HepG2 (cell line): ENCODE measurements around the gene PFN4. TPM values are rescaled to one million over a fixed set of nuclear protein-coding genes. Genes with fewer than 3 reads are reported as not detected.
A peak's percentile ranks its signal among the peaks of the same experiment; 100 is the strongest.

Experiments used
- ARID4A ChIP-seq: sonication (generic); formaldehyde crosslinking; IDR thresholded peaks from 2 replicates; pipeline ENCODE4 v1.5.0; 2020; ENCODE audit warnings: mild to moderate bottlenecking, missing genetic modification reagents, borderline replicate concordance
- ATF7 ChIP-seq, 2 experiments: fragments of 450-650 bp in 1 of 2; sonication (generic) in 1 of 2; formaldehyde crosslinking in 1 of 2; IDR thresholded peaks; 2 replicates each; pipeline versions ENCODE4 v1.4.0 to v1.6.1; 2016 to 2020; ENCODE audit warnings: antibody characterized with exemption in 1 of 2, mild to moderate bottlenecking in 1 of 2, missing genetic modification reagents in 1 of 2
- ATF7-NPFF ChIP-seq: sonication (generic); formaldehyde crosslinking; IDR thresholded peaks from 2 replicates; pipeline ENCODE4 v1.8.1; 2023; ENCODE audit warnings: mild to moderate bottlenecking, low read depth, missing genetic modification reagents, moderate library complexity
- JUN ChIP-seq: sonication (generic); formaldehyde crosslinking; IDR thresholded peaks from 2 replicates; pipeline ENCODE4 v1.4.0; 2020; ENCODE audit warnings: mild to moderate bottlenecking, missing genetic modification reagents
- POLR2AphosphoS5 ChIP-seq: IDR thresholded peaks from 2 replicates; pipeline ENCODE4 v1.6.1; 2012; ENCODE audit warnings: low read depth, low read length
- REXO4 ChIP-seq: sonication (generic); formaldehyde crosslinking; IDR thresholded peaks from 2 replicates; pipeline ENCODE4 v1.8.0; 2022; ENCODE audit warnings: missing genetic modification reagents, mild to moderate bottlenecking, borderline replicate concordance
- SRSF1 ChIP-seq: fragments of 200-400 bp; formaldehyde crosslinking; optimal IDR thresholded peaks from 2 replicates; pipeline ENCODE3; 2017; ENCODE audit warnings: mild to moderate bottlenecking, low read depth, low read length, moderate library complexity
- THAP8 ChIP-seq: sonication (generic); formaldehyde crosslinking; IDR thresholded peaks from 2 replicates; pipeline ENCODE4 v1.5.1; 2020; ENCODE audit warnings: missing genetic modification reagents, mild to moderate bottlenecking, borderline replicate concordance
- ZBTB33 ChIP-seq: sonication (generic); formaldehyde crosslinking; IDR thresholded peaks from 2 replicates; pipeline ENCODE4 v1.4.0; 2020; ENCODE audit warnings: missing genetic modification reagents
- ZMAT3 ChIP-seq: sonication (generic); formaldehyde crosslinking; conservative IDR thresholded peaks from 2 replicates; pipeline ENCODE4 v1.7.0; 2021; ENCODE audit warnings: missing genetic modification reagents
- ZNF326 ChIP-seq: sonication (generic); formaldehyde crosslinking; IDR thresholded peaks from 2 replicates; pipeline ENCODE4 v1.4.0; 2020; ENCODE audit warnings: missing genetic modification reagents, borderline replicate concordance
- ZNF512 ChIP-seq: sonication (generic); formaldehyde crosslinking; IDR thresholded peaks from 2 replicates; pipeline ENCODE4 v1.4.0; 2020; ENCODE audit warnings: mild to moderate bottlenecking, missing genetic modification reagents
- ZNF720 ChIP-seq: sonication (generic); formaldehyde crosslinking; IDR thresholded peaks from 2 replicates; pipeline ENCODE4 v1.4.0; 2020; ENCODE audit warnings: missing genetic modification reagents
- polyA plus RNA-seq, 8 experiments: library from polyadenylated mRNA; depleted of rRNA in 3 of 8; stranded (reverse) in 7 of 8; unstranded in 1 of 8; fragments of >200 nt; fragmentation: Illumina TruSeq in 4 of 8; extraction: Trizol in 4 of 8; gene quantifications; 2 replicates each; pipeline versions ENCODE4 v1.2.1 to v1.2.3, GENCODE V29; 2011 to 2016; ENCODE audit warnings: low read depth in 4 of 8, missing spikeins in 1 of 8, mixed read lengths in 1 of 8; ENCODE audit not compliant: insufficient read depth in 1 of 8
- total RNA-seq, 5 experiments: library from RNA; depleted of rRNA; stranded (reverse); fragments of >200 nt; fragmentation: Illumina TruSeq; extraction: Trizol; gene quantifications; 2 replicates each; pipeline ENCODE4 v1.2.3, GENCODE V29; 2016; ENCODE audit warnings: low read depth in 1 of 5
- TF ChIP-seq, protein P1 (sequence below): sonication (generic); formaldehyde crosslinking; IDR thresholded peaks from 2 replicates; pipeline ENCODE4 v1.8.0; 2023; ENCODE audit warnings: mild to moderate bottlenecking, missing genetic modification reagents
- TF ChIP-seq, protein P2 (sequence below): sonication (generic); formaldehyde crosslinking; IDR thresholded peaks from 2 replicates; pipeline ENCODE4 v1.8.0; 2022; ENCODE audit warnings: missing genetic modification reagents, low read depth, mild to moderate bottlenecking, borderline replicate concordance

The PFN4 gene
- total and polyA plus RNA-seq, 2 of the 13 experiments (the other 11 are each of a cell fraction or from before 2014, with no cell fraction given) = 0.12 to 0.20 TPM

- TF ChIP-seq ARID4A (CRISPR knock-in tag) (peak; percentile 88), POLR2AphosphoS5 (peak; percentile 64), ZNF512 (CRISPR knock-in tag) (no peak; the same call in 1 of the 2 replicates), ATF7-NPFF (CRISPR knock-in tag) (no peak), JUN (CRISPR knock-in tag) (no peak), SRSF1 (peak; percentile 34), ZNF720 (CRISPR knock-in tag) (no peak), THAP8 (CRISPR knock-in tag) (peak; percentile 82; the same call in 1 of the 2 replicates), ZMAT3 (CRISPR knock-in tag) (peak; percentile 93), ZNF326 (CRISPR knock-in tag) (no peak), ATF7 (IDR thresholded peaks at IDR 0.05) (no peak), ATF7 (CRISPR knock-in tag; IDR thresholded peaks at IDR 0.05) (no peak), REXO4 (CRISPR knock-in tag) (no peak), ZBTB33 (CRISPR knock-in tag) (peak; percentile 66; the same call in 1 of the 2 replicates)
- TF ChIP-seq, protein P1, sequence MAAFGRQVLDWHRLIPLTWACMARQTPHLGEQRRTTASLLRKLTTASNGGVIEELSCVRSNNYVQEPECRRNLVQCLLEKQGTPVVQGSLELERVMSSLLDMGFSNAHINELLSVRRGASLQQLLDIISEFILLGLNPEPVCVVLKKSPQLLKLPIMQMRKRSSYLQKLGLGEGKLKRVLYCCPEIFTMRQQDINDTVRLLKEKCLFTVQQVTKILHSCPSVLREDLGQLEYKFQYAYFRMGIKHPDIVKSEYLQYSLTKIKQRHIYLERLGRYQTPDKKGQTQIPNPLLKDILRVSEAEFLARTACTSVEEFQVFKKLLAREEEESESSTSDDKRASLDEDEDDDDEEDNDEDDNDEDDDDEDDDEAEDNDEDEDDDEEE (CRISPR knock-in tag) = 0 out of 2 replicates have a peak, but pooled peaks have one; percentile 63
- TF ChIP-seq, protein P2, sequence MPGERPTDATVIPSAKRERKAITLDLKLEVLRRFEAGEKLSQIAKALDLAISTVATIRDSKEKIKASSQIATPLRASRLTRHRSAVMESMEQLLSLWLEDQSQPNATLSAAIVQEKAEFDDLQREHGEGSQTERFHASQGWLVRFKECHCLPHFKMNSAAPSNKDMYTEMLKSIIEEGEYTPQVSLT (CRISPR knock-in tag) = 0 out of 2 replicates have a peak, but pooled peaks have one; percentile 38
These were observed 38.5 kb downstream of the PFN4 start, which contains the start of gene TP53I3 (continued) for GRCh38 chr2:24084386-24085199.
